ENCODE measurements around the gene SPAAR. TPM values are rescaled to one million over a fixed set of nuclear protein-coding genes. Genes with fewer than 3 reads are reported as not detected.

The SPAAR gene
- total RNA-seq, 1 experiment from 2014 or later, result not detected

GRCh38 chr9:35944841-35945240 is 35.6 kb downstream of the SPAAR start:
- H4K5ac ChIP-seq (ENCODE audit: insufficient read length, low read depth, low read length), result no peak overlapping the region
- H2AFZ ChIP-seq (ENCODE audit: low read length), result no peak overlapping the region
- DNase-seq, result no peak
- H3K79me1 ChIP-seq (ENCODE audit: insufficient read depth, low read depth, low read length, poor library complexity, severe bottlenecking), result no peaks in the 10 kb centered on the region
- H2BK120ac ChIP-seq (ENCODE audit: low read depth, low read length, poor library complexity, severe bottlenecking), result no peak overlapping the region
- no peak overlapping the region for H3K4me2 ChIP-seq (ENCODE audit: insufficient read depth, insufficient read length, low read length)
- H3K27ac ChIP-seq (ENCODE audit: insufficient read length, low read depth, low read length), result no peak overlapping the region
- no peaks in the 10 kb centered on the region for H3K79me2 ChIP-seq (ENCODE audit: insufficient read depth, low read length)
- no peak overlapping the region for H2AK5ac ChIP-seq (ENCODE audit: insufficient read length, low read length)
- H3K27ac Mint-ChIP-seq, result no peak overlapping the region
- H3K4me1 Mint-ChIP-seq, result peaks cover 2 to 10% of the 10 kb centered on the region in 2 experiments
- no peak overlapping the region for H2BK12ac ChIP-seq (ENCODE audit: insufficient read length, low read depth, low read length)
- H4K20me1 ChIP-seq (ENCODE audit: control insufficient read depth, insufficient read depth, insufficient read length), result no peaks in the 10 kb centered on the region
- H3T11ph ChIP-seq (ENCODE audit: low read length), result no peak overlapping the region
- no peak overlapping the region for H2BK15ac ChIP-seq (ENCODE audit: low read depth, low read length)
- H3K4me3 Mint-ChIP-seq, result no peak overlapping the region
- H3K27me3 ChIP-seq (ENCODE audit: insufficient read depth, low read length), result no peaks in the 10 kb centered on the region; the same call in 1 of the 2 replicates
- no CpG with 5 or more reads among the region's 3 CpGs for WGBS (ENCODE audit: extremely low coverage, insufficient read length, low lambda C conversion rate)
- H3K14ac ChIP-seq (ENCODE audit: insufficient read depth, low read length), result no peak overlapping the region
- no peak overlapping the region for H2BK20ac ChIP-seq (ENCODE audit: low read depth, low read length, poor library complexity, severe bottlenecking)
- H3K23ac ChIP-seq (ENCODE audit: insufficient read length, low read depth, low read length), result no peak overlapping the region
- no peak overlapping the region for H3K9ac ChIP-seq (ENCODE audit: extremely low read depth, insufficient read length, low read length)
- H2BK5ac ChIP-seq (ENCODE audit: insufficient read length, low read length), result no peak overlapping the region
- peaks cover 3 to 9% of the 10 kb centered on the region in 2 experiments; a peak in 4 of 5 replicates for H3K9me3 Mint-ChIP-seq
- H4K91ac ChIP-seq (ENCODE audit: insufficient read length, low read depth, low read length), result no peak overlapping the region
- H3K4me1 ChIP-seq (ENCODE audit: insufficient read depth, low read length), result peaks cover 3% of the 10 kb centered on the region; the same call in 1 of the 2 replicates
- H4K8ac ChIP-seq (replicated peaks; ENCODE audit: insufficient read length, low read depth, low read length), result no peak overlapping the region
- peaks cover 0 to 5% (median 2%) of the 10 kb centered on the region in 3 experiments; a peak in 3 of 7 replicates for H3K36me3 Mint-ChIP-seq (ENCODE audit: insufficient read depth in 1 of 3, low read depth in 3 of 3)
- H3K9me3 ChIP-seq (ENCODE audit: control insufficient read depth, low read depth, low read length), result no peaks in the 10 kb centered on the region
- H3K56ac ChIP-seq (ENCODE audit: insufficient read length, low read depth, low read length), result no peak overlapping the region
- TF ChIP-seq CTCF (conservative IDR thresholded peaks at IDR 0.05), result no peak
- H3K4ac ChIP-seq (ENCODE audit: low read depth, low read length), result no peak overlapping the region
- H3K27me3 Mint-ChIP-seq (ENCODE audit: low read depth), result peaks cover 69% of the 10 kb centered on the region
- no peaks in the 10 kb centered on the region for H3K23me2 ChIP-seq (ENCODE audit: insufficient read length, low read depth, low read length, poor library complexity, severe bottlenecking)
- no peak overlapping the region for H3K18ac ChIP-seq (ENCODE audit: insufficient read length, low read depth, low read length)
